ENCODE results near the gene OXER1. TPM values are rescaled to one million over a fixed set of nuclear protein-coding genes. Genes with fewer than 3 reads are reported as not detected.

OXER1 gene
- total and polyA plus RNA-seq, 2 of the 13 experiments (the other 11 are each of a cell fraction or from before 2014, with no cell fraction given), result 8.0 to 9.0 TPM

- Histone ChIP-seq H4K20me1 (ENCODE audit: insufficient read depth, low read length) (no peaks in the 10 kb centered on the region), H2AFZ (ENCODE audit: low read length) (no peak overlapping the region), H3K4me3 (replicated peaks in 1 of 3; ENCODE audit: insufficient read depth in 1 of 3, low read depth in 2 of 3, low read length in 3 of 3) (no peak overlapping the region), H3K4me2 (ENCODE audit: low read depth, low read length) (no peak overlapping the region), H3K36me3 (replicated peaks in 1 of 2; ENCODE audit: control insufficient read depth in 1 of 2, insufficient read depth in 2 of 2, low read length in 2 of 2) (no peaks in the 10 kb centered on the region; a peak in 1 of 5 replicates), H3K9me3 (ENCODE audit: low read length) (peaks cover 7% of the 10 kb centered on the region), H3K27me3 (ENCODE audit: control insufficient read depth in 1 of 2, insufficient read depth in 2 of 2, low read length in 2 of 2) (no peaks in the 10 kb centered on the region), H3K79me2 (ENCODE audit: insufficient read depth, low read length) (no peaks in the 10 kb centered on the region), H3K27ac (ENCODE audit: extremely low read length, insufficient read depth, low read length) (no peak overlapping the region), H3K9ac (ENCODE audit: insufficient read depth, low read depth, low read length) (no peak overlapping the region), H3K4me1 (ENCODE audit: insufficient read depth, low read length) (no peaks in the 10 kb centered on the region)
- ChIA-PET CTCF (ENCODE audit: low intra/inter-chr PET ratio, low total read pairs) (no interaction called here), POLR2A (no interaction called here)
- ATAC-seq (no peak), FAIRE-seq (no peak), DNase-seq (ENCODE audit: low spot score) (no peak)
- no TSS peak for BruUV-seq (replicated peaks)
- intact Hi-C loops (cut with micrococcal nuclease; ENCODE audit: unreplicated experiment) (no loop called here), in situ Hi-C loops (cut with HindIII; ENCODE audit: extremely low pct_ligation_motif_present, low pct_unique_long_range_greater_than_20kb) (no loop called here)
- TF ChIP-seq ZC3H4 (CRISPR knock-in tag; IDR thresholded peaks at IDR 0.05; ENCODE audit: borderline replicate concordance), result no peak
- TF ChIP-seq PLRG1 (conservative IDR thresholded peaks at IDR 0.05), result no peak
- no peak for TF ChIP-seq PITX1 (CRISPR knock-in tag; IDR thresholded peaks at IDR 0.05)
- no peak for TF ChIP-seq RBFOX2 (IDR thresholded peaks at IDR 0.05; ENCODE audit: low read depth, low read length)
- no peak for TF ChIP-seq SNAPC4 (CRISPR knock-in tag; IDR thresholded peaks at IDR 0.05)
- TF ChIP-seq ZNF33B (CRISPR knock-in tag; IDR thresholded peaks at IDR 0.05), result no peak
- no peak for TF ChIP-seq SRY (CRISPR knock-in tag; IDR thresholded peaks at IDR 0.05)
- WGBS (ENCODE audit: low lambda C conversion rate), result 87% methylated on average over 2 of the region's 2 CpGs
These were observed 37.3 kb downstream of the OXER1 start for GRCh38 chr2:42726680-42727079.
